Measurements from ENCODE around the gene ATG2A.
"Not testable (repeated sequence)": the region's sequence is repeated elsewhere in the genome, so short reads cannot be mapped to it uniquely, and the experiment has no call there.

ATG2A gene

DNA sequence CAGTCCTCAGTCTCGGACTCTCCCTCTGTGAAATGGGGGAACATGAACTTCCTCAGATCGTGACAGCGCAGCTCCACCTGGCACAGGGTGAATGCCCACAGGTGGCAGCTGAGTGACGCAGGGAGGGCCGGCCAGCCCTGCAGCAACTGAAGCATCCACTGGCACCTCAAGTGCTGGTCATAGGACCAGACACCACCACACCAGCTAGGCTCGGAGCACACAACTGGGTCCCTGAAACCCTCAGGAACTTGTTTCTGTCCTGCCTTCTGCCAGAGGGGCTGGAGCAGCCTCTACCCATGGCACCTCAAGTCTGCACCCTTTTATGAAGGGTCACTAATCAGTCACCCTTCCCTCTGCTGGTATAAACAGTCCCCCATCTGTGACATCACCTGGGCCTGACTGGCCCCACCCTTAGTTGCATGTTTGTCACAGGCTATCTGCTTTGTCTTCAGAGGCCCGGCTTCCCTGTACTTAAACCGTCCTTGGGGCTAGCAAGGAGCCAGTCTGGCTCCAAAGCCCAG lies 65.1 kb downstream of the ATG2A start:
- DNase-seq, result no peak

DNA sequence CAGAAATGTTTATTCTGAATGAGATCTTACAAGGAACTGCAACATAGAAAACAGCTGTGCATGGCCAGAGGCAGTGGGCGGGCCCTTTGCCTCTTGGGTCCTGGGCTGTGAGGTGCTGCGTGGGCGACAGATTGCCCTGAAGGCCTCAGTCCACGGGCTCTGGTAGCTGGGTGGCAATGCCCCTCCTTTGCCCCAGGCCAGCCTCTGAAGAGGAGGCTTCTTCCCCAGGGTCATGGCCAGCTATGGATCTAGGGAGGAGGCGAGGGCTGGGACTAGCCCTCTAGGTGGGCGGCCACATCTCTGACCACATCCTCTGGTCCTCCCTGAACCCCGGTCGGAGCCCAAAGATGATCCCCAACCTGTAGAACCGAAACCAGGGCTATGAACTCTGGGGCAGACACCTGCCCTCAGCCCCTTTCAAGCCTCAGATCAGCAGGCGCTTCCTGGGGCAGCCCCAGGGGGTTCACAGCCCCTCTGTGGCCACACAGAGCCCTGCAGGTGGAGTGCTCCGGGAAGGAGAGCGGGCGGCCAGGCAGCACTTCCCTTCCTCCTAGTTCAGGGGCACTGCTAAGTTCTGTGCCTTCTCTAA lies 65.9 kb downstream of the ATG2A start:
- peak; percentile 57 for DNase-seq

DNA sequence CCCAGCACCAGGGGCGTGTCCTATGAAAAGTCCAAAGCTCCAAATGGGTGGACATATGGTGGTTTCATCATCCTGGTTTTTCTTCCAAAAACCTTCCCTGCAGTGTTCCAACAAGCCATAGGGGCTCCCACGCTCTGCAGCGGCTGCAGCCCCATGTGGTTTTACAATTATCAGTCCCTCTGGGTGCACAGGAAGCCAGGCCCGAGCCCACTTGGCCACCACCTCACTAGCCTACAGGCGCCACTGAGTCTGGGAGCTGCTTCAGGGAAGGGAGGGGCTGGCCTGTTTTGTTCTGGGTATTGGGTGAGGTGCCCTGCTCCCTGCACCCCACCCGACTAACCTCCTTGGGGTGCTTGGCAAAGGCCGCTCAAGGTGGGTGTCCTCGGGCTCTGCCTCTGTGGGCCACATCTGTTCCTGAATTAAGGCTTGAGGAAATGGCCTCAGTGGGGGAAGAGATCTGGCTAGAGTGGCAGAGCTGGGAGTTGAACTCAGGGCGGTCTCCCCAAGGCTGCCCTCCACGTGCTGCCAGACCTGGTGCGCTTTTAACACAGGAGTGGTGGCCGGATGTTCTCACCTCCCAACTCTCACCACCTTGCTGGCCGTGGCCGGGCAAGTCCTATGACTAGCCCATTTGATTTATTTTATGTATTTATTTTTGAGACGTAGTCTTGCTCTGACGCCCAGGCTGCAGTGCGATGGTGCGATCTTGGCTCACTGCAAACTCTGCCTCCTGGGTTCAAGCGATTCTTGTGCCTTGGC lies 67.2 kb downstream of the ATG2A start:
- no peak for DNase-seq

DNA sequence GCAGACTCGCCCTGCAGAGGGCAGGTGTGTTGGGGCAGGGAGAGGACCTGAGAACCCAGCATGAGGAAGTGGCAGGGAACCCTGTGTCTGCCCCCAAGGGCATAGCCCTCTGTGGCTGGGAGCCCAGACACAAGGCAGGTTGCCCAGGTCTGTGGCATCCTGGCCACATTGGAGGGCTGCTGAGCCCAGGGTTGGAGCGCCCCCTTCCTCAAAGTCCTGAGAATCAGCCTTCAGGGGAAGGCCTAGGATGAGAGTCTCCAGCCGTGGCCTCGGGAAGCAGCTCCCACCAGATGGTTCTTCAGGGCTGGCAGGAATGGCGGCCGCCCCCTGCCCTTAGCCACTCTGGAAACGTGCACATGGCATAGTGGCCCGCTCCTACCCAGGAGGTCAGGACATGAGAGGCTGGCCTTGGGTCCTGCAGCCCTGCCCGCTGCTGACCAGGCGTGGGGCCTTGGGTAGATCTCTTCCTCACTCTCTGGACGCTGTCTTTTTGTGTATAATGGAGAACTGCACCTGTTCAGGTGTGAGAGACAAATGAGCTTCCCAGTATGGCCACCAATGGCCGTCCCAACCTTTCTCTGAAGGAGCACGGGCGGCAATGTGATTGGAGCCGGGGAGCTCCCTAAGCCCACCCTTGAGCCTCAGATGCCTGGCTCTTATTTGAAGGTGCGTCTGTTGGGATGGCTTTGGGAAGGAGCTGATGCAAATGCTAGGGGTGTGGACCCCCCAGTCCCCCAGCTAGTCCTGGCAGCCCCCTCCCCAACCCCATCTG lies 68.0 kb downstream of the ATG2A start:
- no peak for DNase-seq

DNA sequence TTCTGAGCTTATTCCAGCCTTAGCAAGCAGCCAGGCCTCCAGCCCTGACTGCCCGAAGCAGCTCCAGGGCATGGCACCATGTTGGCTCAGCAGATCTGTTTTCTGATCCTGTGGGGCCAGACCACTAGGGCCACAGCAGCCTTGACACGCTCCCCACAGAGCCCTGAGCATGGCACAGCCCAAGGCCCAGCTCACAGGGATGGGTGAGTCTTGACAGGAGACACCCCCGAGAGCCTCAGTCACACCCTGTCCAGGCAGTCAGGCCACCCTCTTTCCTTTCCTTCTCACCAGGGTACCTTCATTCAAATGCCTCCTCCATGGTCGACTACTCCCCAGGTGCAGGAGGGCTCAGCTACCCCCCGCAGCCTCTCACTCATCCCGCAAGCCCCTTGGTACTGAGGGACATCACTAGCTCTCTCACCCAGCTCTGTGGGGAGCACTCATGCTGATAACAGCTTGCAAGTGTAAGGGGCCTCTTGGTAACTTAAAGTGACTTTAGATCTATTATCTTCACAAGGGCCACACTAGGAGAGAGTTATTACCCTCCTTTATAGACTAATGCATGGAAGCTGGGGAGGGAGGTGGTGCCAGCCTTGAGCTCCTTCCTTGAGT lies 68.7 kb downstream of the ATG2A start:
- no peak for DNase-seq

DNA sequence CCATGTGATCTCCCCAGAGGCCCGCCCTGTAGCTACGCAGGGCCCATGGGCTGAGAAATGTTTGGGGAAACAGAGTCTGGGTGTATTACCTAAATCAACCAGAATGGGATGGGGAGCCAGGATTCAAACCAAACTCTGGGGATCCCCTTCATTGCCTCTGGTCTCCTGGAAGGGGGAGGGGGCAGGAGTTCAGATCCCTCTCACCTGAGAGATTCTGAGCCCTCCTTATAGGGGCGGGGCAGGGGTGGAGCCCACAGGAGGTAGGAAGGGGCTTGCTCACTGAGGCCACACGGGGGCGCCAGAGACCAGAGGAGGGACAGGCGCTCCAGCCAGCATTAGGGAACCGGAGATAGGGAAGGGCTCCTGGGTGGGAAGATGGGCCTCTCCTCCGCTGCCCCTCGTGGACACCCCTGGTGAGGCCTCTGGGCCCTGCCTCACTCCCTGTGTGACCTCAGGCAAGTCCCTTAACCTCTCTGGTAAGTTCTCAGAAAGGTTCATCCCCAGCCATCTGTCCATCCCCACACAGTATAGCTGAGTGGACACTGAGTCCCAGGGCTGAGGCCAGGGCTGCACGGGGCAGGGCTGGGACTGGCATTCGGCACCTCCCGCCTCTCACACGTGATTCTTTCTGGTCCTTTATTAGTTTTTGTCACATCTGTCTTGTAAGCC lies 69.9 kb downstream of the ATG2A start:
- DNase-seq, result peak; percentile 84

DNA sequence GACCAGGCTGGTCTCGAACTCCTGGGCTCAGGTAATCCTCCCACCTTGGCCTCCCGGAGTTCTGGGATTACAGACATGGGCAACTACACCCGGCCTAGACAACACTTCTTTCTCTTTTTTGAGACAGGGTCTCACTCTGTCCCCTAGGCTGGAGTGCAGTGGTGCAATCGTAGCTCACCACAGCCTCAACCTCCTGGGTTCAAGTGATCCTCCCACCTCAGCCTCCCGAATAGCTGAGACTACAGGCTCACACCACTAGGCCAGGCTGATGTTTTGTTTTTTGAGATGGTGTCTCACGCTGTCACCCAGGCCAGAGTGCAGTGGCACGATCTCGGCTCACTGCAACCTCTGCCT lies 71.3 kb downstream of the ATG2A start:
- DNase-seq, result not testable (repeated sequence)

DNA sequence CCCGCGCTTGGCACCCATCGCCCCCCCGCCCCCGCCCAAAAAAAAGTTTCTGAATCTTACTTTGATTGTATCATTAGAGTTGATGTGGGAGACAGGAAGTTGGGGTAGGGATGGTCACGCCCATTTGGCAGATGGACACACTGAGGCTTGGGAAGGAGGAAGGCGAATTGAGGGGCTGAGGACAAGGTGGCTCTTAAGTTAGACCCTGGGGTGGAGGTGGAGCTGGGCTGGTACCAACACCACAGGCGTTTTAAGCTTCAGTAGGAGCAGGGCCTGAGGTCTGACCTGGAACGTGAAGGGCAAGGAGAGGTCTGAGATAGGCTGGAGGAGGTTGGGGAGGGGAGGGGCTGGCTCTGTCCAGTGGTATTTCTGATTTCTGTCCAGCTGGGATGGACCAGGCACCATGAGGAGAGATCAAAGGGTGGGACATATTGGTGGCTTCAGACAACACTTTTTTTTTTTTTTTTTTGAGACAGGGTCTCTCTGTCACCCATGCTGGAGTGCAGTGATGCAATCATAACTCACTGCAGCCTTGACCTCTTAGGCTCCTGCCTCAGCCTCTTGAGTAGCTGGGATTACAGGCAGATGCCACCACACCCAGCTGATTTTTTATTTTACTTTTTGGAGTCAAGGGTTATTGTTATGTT lies 71.8 kb downstream of the ATG2A start:
- DNase-seq, result no peak

Data from central memory CD4-positive, alpha-beta T cell (primary cell).